Thyroid gland (tissue), 4 donors: ENCODE data around the gene ISLR2. TPM values are rescaled to one million over a fixed set of nuclear protein-coding genes. Genes with fewer than 3 reads are reported as not detected.
"Not testable (repeated sequence)": the region's sequence is repeated elsewhere in the genome, so short reads cannot be mapped to it uniquely, and the experiment has no call there.

Experiments
- DNase-seq, 2 donors: peaks; one replicate each; pipeline ENCODE4 v3.0.0-alpha.2; 2019
- H3K27ac ChIP-seq, 3 donors: fragments of 200-600 bp; sonication (generic); 1 replicate in 2 of 3; 2 replicates in 1 of 3; pipeline ENCODE4 v1.5.1; 2016 to 2019; ENCODE audit warnings: mild to moderate bottlenecking in 1 of 3, moderate library complexity in 1 of 3
- H3K27me3 ChIP-seq: fragments of 200-600 bp; sonication (generic); one replicate; pipeline ENCODE4 v1.5.1; 2019
- H3K36me3 ChIP-seq, 2 donors: fragments of 200-600 bp; sonication (generic); one replicate each; pipeline ENCODE4 v1.5.1; 2016 to 2019
- H3K4me1 ChIP-seq, 2 donors: fragments of 200-600 bp; sonication (generic); one replicate each; pipeline ENCODE4 v1.5.1; 2017 to 2019
- H3K4me3 ChIP-seq, 3 donors: fragments of 200-600 bp; sonication (generic); replicated peaks in 1 of 3; 1 replicate in 2 of 3; 2 replicates in 1 of 3; pipeline ENCODE4 v1.5.1; 2016; ENCODE audit warnings: mild to moderate bottlenecking in 1 of 3
- H3K9me3 ChIP-seq: fragments of 200-600 bp; sonication (generic); one replicate; pipeline ENCODE4 v1.5.1; 2017
- CTCF ChIP-seq, 6 experiments: fragments of 200-600 bp in 3 of 6; fragments of 450-650 bp in 3 of 6; sonication (generic) in 3 of 6; IDR thresholded peaks; one replicate each; pipeline ENCODE4 v1.5.1; 2016 to 2019; ENCODE audit warnings: antibody characterized with exemption in 6 of 6, mild to moderate bottlenecking in 2 of 6, inconsistent platforms in 1 of 6, moderate library complexity in 1 of 6
- POLR2A ChIP-seq, 2 donors: fragments of 450-650 bp; IDR thresholded peaks; one replicate each; pipeline ENCODE4 v1.6.1; 2017; ENCODE audit warnings: antibody characterized with exemption in 2 of 2, mild to moderate bottlenecking in 2 of 2, moderate library complexity in 1 of 2
- WGBS, 2 donors: methylation state at CpG; one replicate each; pipeline ENCODE4 v1.1.5; 2017; 5-methylcytosine and 5-hydroxymethylcytosine counted together
- intact Hi-C: fragments of 100-400 bp; cut with DNase I; formaldehyde crosslinking; loops from one replicate; pipeline ENCODE4 v1.15.1; 2023
- total RNA-seq, 4 donors: library from RNA; depleted of rRNA; stranded (reverse); fragments of >200 nt; gene quantifications; one replicate each; pipeline ENCODE4 v1.2.3, GENCODE V29; 2016

The ISLR2 gene
- total RNA-seq, 4 donors from 2014 or later, result 0.40 TPM; not detected in 3

- no peaks in the 10 kb centered on the region for H3K27me3 ChIP-seq
- no peak for TF ChIP-seq POLR2A (IDR thresholded peaks at IDR 0.05)
- no peak for TF ChIP-seq CTCF (IDR thresholded peaks at IDR 0.05)
- intact Hi-C loops, result no loop called here
- H3K27ac ChIP-seq, result no peak overlapping the region
- no peaks in the 10 kb centered on the region for H3K4me1 ChIP-seq
- no peaks in the 10 kb centered on the region for H3K9me3 ChIP-seq
- no peak for DNase-seq
- no peak overlapping the region for H3K4me3 ChIP-seq
- 87 to 89% methylated on average over 3 to 5 of the region's 5 CpGs for WGBS, 2 donors
- no peaks in the 10 kb centered on the region for H3K36me3 ChIP-seq
These were observed 22.3 kb upstream of the ISLR2 start for GRCh38 chr15:74108111-74108510.

- H3K9me3 ChIP-seq, H3K27me3 ChIP-seq, DNase-seq, intact Hi-C loops, H3K4me3 ChIP-seq, H3K27ac ChIP-seq, H3K4me1 ChIP-seq, H3K36me3 ChIP-seq: not testable (repeated sequence)
- 88 to 90% methylated on average over 6 of the region's 6 CpGs for WGBS, 2 donors
These were observed 21.8 kb upstream of the ISLR2 start for GRCh38 chr15:74108611-74109010.

GRCh38 chr15:74109713-74110112 lies 20.7 kb upstream of the ISLR2 start:
- H3K4me3 ChIP-seq, result no peak overlapping the region
- no peaks in the 10 kb centered on the region for H3K27me3 ChIP-seq
- H3K36me3 ChIP-seq, result no peaks in the 10 kb centered on the region
- 79 to 82% methylated on average over 7 of the region's 7 CpGs for WGBS, 2 donors
- TF ChIP-seq POLR2A (IDR thresholded peaks at IDR 0.05) (no peak), CTCF (IDR thresholded peaks at IDR 0.05) (no peak)
- no peak overlapping the region for H3K27ac ChIP-seq
- no peaks in the 10 kb centered on the region for H3K9me3 ChIP-seq
- no peak for DNase-seq
- intact Hi-C loops, result no loop called here
- H3K4me1 ChIP-seq, result no peaks in the 10 kb centered on the region

- Histone ChIP-seq H3K4me3 (no peak overlapping the region), H3K27ac (no peak overlapping the region), H3K27me3 (no peaks in the 10 kb centered on the region), H3K9me3 (no peaks in the 10 kb centered on the region), H3K4me1 (peaks cover 0 to 12% of the 10 kb centered on the region in 2 donors), H3K36me3 (no peaks in the 10 kb centered on the region)
- no peak for TF ChIP-seq POLR2A (IDR thresholded peaks at IDR 0.05)
- no peak for TF ChIP-seq CTCF (IDR thresholded peaks at IDR 0.05)
- intact Hi-C loops, result loop anchor here (5.0 kb wide), 1 partner anchor 63 kb away; no protein-coding TSS in a partner anchor
- no peak for DNase-seq
- 77 to 86% methylated on average over 6 of the region's 6 CpGs for WGBS, 2 donors
These were observed 10.0 kb upstream of the ISLR2 start for GRCh38 chr15:74120426-74120825.

GRCh38 chr15:74121039-74121438 lies 9.3 kb upstream of the ISLR2 start:
- TF ChIP-seq POLR2A (IDR thresholded peaks at IDR 0.05) (no peak), CTCF (IDR thresholded peaks at IDR 0.05) (no peak)
- Histone ChIP-seq H3K4me3 (no peak overlapping the region), H3K27ac (no peak overlapping the region), H3K36me3 (no peaks in the 10 kb centered on the region), H3K27me3 (no peaks in the 10 kb centered on the region), H3K4me1 (peaks cover 0 to 12% of the 10 kb centered on the region in 2 donors), H3K9me3 (no peaks in the 10 kb centered on the region)
- WGBS, 2 donors, result 51 to 52% methylated on average over 4 of the region's 4 CpGs
- DNase-seq, result no peak
- intact Hi-C loops, result loop anchor here (5.0 kb wide), 1 partner anchor 64 kb away; no protein-coding TSS in a partner anchor

- no peak for TF ChIP-seq CTCF (IDR thresholded peaks at IDR 0.05)
- TF ChIP-seq POLR2A (IDR thresholded peaks at IDR 0.05), result no peak
- WGBS, 2 donors, result 87 to 96% methylated on average over 4 to 6 of the region's 6 CpGs
- H3K27me3 ChIP-seq, result no peaks in the 10 kb centered on the region
These were observed 8.5 kb upstream of the ISLR2 start for GRCh38 chr15:74121858-74122257.

More at GRCh38 chr15:74121858-74122257, 8.5 kb upstream of the ISLR2 start:
- Histone ChIP-seq H3K9me3 (no peaks in the 10 kb centered on the region), H3K4me1 (peaks cover 0 to 12% of the 10 kb centered on the region in 2 donors), H3K27ac (no peak overlapping the region), H3K4me3 (no peak overlapping the region), H3K36me3 (no peaks in the 10 kb centered on the region)
- no peak for DNase-seq
- intact Hi-C loops, result loop anchor here (5.0 kb wide), 1 partner anchor 65 kb away; no protein-coding TSS in a partner anchor
